GM13977 (cell line): ENCODE data around the gene DDC.

Experiments
- DNase-seq: peaks from one replicate; pipeline ENCODE4 v3.0.0; 2012; ENCODE audit warnings: low spot score
- in situ Hi-C: fragments of 300-500 bp; cut with MboI; formaldehyde crosslinking; loops from one replicate; pipeline ENCODE4 v1.12.0; 2022; ENCODE audit warnings: low sequenced_read_pairs, low pct_unique_long_range_greater_than_20kb, mixed read lengths, inconsistent platforms; ENCODE audit not compliant: unreplicated experiment
- TF ChIP-seq, protein P1 (sequence below): IDR thresholded peaks from 2 replicates; pipeline ENCODE4 v1.5.1; 2012; ENCODE audit warnings: mild to moderate bottlenecking, control low read depth; ENCODE audit not compliant: insufficient read depth; ENCODE audit errors: extremely low read depth, missing control alignments

DDC gene

GRCh38 chr7:50477640-50478039, 87.6 kb downstream of the DDC start:
- in situ Hi-C loops: no loop called here

GRCh38 chr7:50476953-50477625, 88.1 kb downstream of the DDC start:
- in situ Hi-C loops: no loop called here
- no peak for DNase-seq
- TF ChIP-seq, protein P1, sequence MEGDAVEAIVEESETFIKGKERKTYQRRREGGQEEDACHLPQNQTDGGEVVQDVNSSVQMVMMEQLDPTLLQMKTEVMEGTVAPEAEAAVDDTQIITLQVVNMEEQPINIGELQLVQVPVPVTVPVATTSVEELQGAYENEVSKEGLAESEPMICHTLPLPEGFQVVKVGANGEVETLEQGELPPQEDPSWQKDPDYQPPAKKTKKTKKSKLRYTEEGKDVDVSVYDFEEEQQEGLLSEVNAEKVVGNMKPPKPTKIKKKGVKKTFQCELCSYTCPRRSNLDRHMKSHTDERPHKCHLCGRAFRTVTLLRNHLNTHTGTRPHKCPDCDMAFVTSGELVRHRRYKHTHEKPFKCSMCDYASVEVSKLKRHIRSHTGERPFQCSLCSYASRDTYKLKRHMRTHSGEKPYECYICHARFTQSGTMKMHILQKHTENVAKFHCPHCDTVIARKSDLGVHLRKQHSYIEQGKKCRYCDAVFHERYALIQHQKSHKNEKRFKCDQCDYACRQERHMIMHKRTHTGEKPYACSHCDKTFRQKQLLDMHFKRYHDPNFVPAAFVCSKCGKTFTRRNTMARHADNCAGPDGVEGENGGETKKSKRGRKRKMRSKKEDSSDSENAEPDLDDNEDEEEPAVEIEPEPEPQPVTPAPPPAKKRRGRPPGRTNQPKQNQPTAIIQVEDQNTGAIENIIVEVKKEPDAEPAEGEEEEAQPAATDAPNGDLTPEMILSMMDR: no peak

More at GRCh38 chr7:50477640-50478039, 87.6 kb downstream of the DDC start:
- TF ChIP-seq, protein P1: no peak
- no peak for DNase-seq

DNA sequence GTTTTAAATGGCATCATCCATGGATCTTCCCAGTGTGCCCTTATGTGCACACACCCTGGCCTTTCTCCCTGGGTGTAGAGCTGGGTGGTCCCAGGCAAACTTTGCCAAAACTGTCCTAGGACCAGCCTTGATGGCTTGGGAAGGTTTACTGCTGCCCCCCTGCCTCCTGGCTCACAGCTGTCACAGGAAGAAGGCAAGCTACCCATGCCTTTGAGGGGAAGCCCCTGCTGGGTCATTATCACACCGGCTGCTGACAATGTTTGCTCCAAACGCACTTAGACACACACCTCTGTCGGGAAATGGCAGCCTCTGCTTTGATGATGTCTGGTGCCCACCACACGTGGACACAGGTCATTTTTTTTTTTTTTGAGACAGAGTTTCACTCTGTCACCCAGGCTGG, 89.9 kb downstream of the DDC start:
- no peak for DNase-seq
- TF ChIP-seq, protein P1: no peak
- in situ Hi-C loops: no loop called here

DNA sequence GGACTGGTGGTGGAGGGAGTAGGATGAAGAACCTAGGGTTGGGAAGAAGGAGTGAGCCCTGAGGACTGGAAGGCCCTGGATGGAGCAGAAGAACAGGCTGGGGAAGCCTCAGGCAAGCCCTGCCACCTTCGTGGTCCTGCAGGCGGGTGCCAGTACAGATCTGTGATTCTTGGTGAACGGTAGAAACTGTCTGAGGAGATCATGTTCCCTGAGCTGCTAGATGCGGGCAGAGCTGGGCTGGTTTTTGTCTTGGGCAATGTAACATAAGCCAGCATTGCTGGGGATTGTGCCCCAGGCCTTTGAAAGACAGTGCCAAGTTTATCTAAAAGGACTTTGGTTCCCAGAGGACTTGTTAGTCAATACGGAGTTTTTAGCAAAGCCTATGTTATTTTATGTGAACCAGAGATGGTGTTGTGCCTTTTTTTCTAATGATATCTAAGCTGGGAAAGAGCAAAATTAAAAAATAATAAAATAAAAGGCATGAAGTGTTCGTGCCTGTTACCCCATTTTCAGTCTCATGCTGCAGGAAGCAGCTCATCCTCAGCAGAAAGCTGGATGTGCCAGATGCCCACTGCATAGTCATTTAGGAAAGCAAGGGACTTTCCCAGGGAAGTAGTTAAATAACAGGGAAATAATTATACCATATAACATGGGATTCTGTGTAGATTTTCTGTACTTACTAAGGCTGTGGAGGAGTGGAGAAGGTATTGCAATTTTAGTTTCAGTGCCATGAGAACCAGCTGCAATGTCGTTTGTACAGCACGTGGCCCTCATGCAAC, 90.6 kb downstream of the DDC start:
- no peak for DNase-seq
- TF ChIP-seq, protein P1: no peak
- in situ Hi-C loops: loop anchor here (25.0 kb wide), 2 partner anchors 213 to 688 kb away; no protein-coding TSS in a partner anchor

- DNase-seq: no peak
- TF ChIP-seq, protein P1: no peak
These were observed 91.7 kb downstream of the DDC start for GRCh38 chr7:50473531-50473930.

GRCh38 chr7:50472427-50472826, 92.8 kb downstream of the DDC start:
- TF ChIP-seq, protein P1: no peak
- DNase-seq: no peak
- in situ Hi-C loops: loop anchor here (25.0 kb wide), 2 partner anchors 215 to 690 kb away; no protein-coding TSS in a partner anchor

More at GRCh38 chr7:50473531-50473930, 91.7 kb downstream of the DDC start:
- in situ Hi-C loops: loop anchor here (25.0 kb wide), 2 partner anchors 214 to 689 kb away; no protein-coding TSS in a partner anchor
